DMS 273 treated with DMSO at 0.1 percent for 48 hours (cell line): ENCODE data around the gene CEACAM19.
"Not testable (repeated sequence)": the region's sequence is repeated elsewhere in the genome, so short reads cannot be mapped to it uniquely, and the experiment has no call there.

Experiments used
- DNase-seq: peaks from one replicate; lab custom pipeline; 2025; lab: John Stamatoyannopoulos, UW

Gene CEACAM19

DNA sequence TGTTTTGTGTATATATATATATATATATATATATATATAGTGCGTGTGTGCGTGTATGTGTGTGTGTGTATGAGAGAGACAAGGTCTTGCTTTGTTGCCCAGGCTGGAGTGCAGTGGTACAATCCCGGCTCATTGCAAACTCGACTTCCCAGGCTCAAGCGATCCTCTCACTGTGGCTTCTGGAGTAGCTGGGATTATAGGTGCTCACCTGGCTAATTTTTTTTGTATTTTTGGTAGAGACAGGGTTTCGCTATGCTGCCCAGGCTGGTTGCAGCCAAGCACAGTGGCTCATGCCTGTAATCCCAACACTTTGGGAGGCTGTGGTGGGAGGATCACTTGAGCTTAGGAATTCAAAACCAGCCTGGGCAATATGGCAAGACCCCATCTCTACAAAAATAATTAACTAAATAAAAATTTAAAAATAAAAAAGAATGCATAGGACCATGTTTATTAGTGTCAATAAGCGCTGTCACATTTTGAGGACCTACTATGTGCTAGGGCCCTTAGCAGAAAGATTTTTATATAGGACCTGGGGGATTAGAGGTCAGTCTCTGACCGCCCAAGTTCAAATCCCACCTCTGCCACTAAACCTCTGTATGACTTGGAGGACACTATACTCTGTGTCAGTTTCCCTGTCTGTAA is 25.8 kb upstream of the CEACAM19 start:
- no peak for DNase-seq

DNA sequence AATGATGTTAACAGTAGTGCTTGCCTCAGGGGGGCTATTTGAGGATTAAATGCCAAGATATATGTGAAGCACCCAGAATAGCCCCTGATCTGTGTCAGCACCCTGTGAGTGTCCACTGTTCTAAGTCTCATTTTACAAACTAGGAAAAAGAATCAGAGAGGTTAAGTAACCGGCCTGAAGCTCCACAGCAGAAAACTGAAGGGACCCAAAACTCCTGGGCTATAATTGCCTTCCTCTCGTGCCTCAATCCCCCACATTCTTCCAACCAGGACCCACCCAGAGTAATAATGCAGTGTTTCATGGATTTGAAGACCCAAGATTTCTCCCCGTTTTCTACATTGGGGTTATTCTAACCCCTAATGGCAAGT is 25.2 kb upstream of the CEACAM19 start:
- no peak for DNase-seq

DNA sequence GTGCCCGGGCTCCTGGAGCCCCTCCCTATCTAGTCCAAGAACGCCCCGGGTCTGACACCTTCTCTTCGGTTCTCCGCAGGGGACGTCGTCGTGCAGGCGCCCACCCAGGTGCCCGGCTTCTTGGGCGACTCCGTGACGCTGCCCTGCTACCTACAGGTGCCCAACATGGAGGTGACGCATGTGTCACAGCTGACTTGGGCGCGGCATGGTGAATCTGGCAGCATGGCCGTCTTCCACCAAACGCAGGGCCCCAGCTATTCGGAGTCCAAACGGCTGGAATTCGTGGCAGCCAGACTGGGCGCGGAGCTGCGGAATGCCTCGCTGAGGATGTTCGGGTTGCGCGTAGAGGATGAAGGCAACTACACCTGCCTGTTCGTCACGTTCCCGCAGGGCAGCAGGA is 24.1 kb upstream of the CEACAM19 start:
- DNase-seq, result no peak

DNA sequence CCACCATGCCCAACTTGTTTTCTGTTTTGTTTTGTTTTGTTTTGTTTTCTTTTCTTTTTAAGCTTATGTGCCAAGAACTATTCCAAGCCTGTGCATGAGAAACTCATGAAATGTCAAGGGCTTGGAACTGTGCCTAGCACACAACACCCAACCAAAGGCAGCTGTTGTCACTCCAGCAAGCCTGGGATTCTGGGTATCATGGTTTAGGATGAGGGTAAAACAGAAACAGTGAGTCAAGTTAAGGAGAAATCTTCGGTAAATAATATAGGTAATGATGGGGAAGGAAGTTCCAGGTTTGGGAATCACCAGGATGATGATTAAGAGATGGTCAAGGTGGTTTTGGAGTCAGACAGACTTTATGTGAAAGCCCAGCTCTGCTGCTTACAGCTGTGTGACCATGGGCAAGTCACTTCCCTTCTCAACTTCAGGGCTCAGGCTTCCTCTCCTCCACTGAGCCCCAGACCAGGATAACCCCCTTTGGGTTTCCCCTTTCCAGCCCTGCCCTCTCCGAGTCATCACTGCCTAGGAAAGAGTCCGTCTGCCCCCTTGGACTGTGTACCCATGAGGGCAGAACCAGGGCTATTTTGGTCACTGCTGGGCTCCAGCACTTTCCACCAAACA is 22.5 kb upstream of the CEACAM19 start:
- DNase-seq, result no peak

DNA sequence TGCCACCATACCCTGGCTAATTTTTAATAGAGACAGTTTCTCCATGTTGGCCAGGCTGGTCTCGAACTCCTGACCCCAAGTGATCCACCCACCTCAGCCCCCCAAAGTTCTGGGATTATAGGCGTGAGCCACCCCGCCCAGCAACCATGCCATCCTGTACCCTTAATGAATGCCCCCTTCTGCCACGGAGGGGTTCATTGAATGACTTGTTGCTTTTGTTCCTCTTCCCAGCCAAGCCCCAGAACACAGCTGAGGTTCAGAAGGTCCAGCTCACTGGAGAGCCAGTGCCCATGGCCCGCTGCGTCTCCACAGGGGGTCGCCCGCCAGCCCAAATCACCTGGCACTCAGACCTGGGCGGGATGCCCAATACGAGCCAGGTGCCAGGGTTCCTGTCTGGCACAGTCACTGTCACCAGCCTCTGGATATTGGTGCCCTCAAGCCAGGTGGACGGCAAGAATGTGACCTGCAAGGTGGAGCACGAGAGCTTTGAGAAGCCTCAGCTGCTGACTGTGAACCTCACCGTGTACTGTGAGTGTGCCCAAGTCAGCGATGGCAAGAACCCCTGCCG is 21.6 kb upstream of the CEACAM19 start:
- DNase-seq, result no peak

DNA sequence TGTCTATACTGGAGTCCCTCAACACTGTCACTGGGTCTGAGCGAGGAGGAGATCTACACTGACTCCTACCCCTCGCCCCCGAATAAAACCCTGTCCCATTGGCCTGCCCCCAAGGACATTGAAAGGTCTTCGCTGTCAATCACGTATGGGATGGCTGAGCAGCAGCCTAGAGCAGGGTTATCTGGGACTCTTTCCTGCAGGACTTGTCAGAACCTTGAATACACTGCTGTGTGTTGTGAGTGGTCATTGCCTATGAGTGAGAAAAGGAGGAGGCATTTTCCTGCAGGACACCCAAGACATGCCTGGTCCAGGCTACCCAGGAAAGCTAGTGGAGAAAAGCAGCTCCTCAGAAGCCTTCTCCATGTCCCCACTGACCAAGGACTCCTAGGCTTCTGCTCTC is 17.9 kb upstream of the CEACAM19 start:
- DNase-seq, result no peak

DNA sequence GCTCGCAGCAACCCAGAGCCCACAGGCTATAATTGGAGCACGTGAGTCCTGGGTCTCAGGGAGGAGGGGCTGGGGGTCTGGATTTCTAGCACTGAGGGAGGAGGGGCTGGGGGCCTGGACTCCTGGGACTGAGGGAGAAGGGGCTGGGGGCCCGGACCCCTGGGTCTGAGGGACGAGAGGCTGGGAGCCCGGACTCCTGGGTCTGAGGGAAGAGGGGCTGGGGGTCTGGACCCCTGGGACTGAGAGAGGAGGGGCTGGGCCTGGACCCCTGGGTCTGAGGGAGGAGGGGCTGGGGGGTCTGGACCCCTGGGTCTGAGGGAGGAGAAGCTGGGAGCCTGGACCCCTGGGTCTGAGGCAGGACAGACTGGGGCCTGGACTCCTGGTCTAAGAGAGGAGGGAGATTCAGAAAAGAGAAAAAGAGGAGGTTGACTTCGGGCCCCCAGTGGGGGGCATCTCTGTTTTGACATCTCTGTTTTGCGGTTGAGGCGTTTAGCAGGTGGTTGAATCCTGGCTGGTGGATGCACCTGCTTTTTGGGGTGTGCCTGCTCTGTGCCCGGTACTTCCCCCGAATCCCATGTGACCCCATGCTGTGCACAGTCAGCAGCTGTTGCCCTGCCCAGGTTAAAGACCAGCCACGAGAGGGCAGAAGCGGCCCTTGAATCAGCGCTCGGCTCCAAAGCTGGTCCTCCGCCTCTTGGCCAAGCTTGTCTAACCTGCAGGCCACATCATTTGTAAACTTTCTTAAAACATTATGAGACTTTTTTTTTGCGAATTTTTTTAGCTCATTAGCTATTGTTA is 17.1 kb upstream of the CEACAM19 start:
- DNase-seq, result no peak

DNA sequence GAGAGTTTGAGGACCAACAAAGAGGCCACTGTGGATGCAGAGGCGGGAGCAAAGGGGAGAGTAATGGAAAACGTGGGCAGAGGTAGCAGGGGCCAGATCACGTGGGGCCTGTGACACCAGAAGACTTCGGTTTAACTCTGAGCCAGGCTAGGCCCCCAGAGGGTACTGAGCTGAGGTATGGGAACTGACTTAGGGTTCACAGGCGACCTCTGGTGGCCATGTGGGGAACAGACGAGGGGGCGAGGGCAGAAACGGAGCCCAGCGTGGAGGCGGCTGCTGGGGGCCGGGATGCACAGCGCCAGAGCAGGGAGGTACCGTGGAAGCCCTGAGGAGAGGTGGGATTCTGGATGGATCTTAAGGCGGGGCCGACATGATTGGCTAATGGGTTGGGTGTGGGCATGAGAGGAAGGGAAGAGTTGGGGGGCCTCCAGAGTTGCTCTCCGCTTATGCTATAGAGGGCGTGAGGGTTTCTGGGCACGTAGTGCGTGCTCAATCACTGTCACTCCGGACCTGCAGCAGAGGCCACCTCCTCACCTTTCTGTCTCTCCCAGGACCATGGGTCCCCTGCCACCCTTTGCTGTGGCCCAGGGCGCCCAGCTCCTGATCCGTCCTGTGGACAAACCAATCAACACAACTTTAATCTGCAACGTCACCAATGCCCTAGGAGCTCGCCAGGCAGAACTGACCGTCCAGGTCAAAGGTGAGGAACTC is 13.9 kb upstream of the CEACAM19 start:
- no peak for DNase-seq

DNA sequence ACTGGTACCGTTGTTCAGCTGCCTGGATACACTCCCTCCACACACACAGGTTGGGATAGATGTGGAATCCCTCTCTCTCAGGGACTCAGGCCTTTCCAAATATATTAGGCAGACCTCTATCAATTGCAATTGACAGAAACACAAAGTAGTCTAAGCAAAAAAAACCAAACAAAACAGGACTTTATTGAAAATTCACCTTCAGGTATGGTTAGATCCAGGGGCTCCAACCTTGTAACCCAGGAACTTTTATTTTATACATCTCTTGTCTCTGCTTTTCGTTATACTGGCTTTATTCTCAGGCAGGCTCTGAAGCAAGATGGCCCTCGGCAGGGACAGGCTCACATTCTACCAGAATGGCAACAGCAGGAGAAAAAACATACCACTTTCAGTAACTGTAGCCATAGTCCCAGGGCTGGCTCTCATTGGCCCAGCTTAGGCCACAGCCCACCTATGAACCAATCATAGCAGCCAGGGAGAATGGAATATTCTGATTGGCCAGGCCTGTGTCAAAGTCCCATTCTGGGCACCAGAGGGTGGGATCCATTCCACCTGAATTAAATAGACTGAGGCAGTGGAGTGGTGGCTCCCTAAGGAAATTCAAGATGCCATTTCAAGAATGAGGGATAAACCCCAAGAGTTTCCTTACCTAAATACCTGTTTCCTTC is 13.1 kb upstream of the CEACAM19 start:
- DNase-seq, result no peak

DNA sequence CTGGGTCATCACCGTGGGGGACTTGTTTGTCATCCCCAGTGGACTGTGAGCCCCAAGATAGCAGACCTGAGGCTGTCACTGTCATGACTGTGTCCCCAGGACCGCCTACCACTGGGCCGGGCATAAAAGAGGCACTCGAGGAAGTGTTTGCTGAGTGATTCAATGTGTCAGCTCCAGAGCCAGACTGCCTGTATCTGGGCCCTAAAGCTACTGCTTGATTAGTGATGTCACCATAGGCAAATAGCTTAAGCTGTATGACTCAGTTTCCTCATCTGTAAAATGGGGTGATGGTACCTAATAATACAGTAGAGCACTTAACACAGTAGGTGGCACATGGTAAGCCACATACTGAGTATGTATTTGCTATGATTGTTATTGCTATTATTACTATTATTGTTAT is 11.2 kb upstream of the CEACAM19 start:
- no peak for DNase-seq

DNA sequence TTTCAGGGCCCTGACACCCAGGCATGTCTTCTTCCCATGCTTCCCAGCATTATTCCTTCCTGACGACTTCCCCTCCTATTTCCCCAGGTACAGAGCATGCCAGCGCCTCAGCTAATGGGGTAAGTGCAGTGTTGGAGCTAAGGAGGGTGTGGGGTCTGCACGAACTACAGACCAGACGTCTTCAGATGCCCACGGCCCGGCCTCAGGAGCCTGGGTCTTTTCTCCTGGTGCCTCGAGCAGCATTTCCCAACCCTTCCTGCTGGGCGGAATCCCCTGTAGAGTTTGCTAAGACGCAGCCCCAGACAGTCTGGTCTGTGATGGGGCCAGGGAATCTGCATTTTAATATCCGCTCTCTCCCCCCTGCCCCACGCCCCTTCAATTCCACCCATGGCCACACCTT is 10.1 kb upstream of the CEACAM19 start:
- no peak for DNase-seq

DNA sequence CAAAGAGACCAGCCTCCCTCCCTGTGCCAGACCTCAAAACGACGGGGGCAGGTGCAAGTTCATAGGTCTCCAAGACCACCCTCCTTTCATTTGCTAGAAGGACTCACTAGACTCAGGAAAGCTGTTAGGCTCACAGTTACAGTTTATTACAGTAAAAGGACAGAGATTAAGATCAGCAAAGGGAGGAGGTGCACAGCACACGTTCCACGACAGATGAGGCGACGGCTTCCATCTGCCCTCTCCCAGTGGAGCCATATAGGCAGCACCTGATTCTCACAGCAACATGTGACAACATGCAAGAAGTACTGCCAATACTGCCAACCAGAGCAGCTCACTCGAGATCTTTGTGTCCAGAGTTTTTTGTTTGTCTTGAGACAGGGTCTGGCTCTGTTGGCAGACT is 9.4 kb upstream of the CEACAM19 start:
- DNase-seq, result no peak

DNA sequence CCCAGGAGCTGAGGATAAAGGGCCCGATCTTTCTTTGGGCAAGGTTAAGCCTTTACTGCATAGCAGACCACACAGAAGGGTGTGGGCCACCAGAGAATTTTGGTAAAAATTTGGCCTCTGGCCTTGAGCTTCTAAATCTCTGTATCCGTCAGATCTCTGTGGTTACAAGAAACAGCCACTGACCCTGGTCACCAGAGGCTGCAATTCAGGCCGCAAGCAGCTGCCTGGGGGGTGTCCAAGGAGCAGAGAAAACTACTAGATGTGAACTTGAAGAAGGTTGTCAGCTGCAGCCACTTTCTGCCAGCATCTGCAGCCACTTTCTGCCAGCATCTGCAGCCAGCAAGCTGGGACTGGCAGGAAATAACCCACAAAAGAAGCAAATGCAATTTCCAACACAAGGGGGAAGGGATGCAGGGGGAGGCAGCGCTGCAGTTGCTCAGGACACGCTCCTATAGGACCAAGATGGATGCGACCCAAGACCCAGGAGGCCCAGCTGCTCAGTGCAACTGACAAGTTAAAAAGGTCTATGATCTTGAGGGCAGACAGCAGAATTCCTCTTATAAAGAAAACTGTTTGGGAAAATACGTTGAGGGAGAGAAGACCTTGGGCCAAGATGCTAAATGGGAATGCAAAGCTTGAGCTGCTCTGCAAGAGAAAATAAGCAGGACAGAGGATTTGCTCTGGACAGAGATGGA is 8.4 kb upstream of the CEACAM19 start:
- no peak for DNase-seq

DNA sequence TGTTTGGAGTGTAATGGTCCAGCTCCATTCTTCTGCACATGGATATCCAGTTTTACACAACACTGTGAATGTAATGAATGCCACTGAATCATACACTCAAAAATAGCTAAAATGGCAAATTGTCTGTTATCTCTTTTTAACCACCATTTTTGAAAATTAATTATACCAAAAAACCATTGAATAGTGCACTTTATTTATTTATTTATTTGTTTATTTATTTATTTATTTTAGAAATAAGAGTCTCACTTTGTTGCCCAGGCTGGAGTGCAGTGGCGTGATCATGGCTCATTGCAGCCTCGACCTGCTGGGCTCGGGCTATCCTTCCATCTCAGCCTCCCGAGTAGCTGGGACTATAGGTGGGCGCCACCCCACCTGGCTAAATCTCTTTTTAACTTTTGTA is 7.3 kb upstream of the CEACAM19 start:
- no peak for DNase-seq

DNA sequence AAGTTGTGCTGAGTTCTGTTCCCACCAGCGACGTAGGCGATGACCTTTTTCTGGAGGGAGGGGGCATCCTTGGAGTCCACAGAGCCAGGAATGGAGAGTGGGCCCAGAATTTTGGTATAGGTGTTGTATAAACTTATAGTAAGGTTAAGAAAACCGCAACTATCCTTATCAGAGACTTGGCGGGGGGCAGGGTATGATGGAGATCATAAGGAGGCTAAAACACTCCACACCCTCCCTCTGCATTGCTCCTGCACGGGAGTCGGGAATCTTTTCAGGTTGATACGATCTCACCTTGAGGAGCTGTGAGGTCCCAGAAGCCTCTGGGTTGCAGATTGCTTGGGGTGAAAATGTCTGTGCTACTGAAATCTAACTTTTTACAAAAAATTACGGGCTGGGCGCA is 6.3 kb upstream of the CEACAM19 start:
- no peak for DNase-seq

DNA sequence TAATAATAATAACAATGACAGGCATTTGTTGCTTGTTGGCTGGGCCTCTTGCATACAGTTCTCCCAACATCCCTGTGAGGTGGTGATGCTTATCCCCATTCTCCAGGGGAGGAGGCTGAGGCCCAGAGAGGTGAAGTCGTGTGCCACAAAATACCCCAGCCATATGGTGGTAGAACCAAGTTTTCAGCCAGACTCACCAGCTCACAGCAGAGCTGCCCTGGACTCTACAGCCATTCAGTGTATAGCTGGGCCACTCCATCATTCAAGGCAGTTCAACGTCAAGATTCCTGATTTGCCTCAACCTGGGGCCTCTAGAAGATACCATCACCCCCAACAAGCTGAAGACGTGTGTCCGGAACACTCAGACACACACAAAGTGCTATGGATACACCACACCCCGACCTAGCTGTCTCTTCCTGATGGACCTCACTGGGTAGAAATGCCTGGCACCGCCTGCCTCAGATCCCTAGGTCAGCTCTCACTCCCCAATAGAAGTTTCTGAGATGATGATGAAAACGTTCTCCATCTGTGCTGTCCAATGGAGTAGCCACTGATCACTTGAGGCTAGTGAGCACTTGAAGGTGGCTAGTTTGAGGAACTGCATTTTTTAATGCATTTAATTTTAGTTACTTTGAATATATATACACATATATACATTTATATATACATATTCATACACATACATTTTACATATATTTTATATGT is 4.3 kb upstream of the CEACAM19 start:
- DNase-seq, result no peak

DNA sequence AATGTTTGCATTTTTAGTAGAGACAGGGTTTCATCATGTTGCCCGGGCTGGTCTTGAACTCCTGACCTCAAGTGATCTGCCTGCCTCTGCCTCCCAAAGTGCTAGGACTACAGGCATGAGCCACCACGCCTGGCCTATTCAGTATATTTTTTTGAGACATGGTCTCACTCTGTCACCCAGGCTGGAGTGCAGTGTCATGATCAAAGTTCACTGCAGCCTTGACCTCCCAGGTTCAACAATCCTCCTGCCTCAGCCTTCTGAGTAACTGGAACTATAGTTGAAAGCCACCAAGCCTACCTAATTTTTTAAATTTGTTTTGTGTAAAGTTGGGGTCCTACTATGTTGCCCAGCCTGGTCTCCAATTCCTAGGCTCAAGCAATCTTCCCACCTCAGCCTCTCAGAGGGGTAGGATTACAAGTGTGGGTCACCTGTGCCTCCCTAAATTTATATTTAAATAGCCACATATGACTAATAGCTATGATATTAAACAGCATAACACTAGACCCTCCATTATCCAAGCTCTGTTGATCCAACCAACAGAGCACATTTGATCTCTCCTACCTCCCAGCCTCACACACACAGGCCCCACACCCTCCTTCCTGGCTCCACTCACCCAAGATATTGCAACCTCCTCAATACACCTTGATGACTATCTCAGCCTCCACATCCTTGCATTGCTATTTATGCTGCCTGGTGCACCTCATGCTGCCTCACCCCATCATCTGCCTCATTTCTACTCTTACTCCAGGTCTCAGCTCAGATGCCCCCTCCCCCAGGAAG is 2.1 kb upstream of the CEACAM19 start:
- no peak for DNase-seq

DNA sequence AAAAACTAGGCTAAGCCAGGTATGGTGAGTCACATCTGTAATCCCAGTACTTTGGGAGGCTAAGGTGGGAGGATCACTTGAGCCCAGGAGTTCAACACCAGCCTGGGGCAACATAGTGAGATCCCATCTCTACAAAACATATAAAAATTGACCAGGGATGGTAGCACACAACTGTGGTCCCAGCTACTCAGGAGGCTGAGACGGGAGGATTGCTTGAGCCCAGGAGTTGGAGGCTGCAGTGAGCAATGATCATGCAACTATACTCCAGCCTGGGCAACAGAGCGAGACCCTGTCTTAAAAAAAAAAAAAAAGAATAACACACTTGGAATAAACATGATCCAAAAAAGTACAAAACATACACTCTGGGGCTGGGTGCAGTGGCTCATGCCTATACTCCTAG is 1.3 kb upstream of the CEACAM19 start:
- not testable (repeated sequence) for DNase-seq

DNA sequence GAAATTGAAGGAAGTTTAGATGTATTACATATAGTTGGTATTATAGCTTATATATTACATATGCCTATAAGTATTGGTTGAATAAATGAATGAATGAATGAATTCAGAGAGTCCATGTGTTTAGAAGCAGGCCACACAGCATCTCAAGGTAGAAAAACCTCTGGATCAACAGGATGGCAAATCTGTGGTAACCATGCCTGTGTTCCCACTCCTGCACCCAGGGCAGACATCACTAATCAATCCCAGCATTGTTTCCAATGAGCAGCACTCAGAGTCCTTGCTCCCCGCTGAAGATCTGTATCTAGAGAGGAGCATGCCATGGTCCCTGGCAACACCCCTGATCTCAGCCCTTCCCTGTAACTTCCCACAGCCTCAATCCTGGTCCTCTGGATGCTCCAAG is 944 bp downstream of the CEACAM19 start:
- DNase-seq, result no peak

DNA sequence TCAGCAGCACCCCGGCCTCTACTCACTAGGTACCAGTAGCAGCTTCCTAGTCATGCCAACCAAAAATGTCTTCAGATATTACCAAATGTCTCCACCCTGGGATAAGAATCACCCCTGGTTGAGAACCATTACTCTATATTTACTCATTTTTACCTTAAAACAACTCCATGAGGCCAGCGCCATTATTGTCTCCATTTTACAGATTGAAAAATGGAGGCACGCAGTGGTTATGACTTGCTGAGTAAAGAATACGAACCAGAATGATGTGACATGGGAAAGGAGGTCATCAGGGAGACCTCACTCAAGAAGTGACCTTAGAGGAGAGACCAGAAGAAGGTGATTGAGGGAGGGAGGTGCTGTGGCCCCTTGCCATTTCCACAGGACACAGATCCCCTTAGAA is 2.2 kb downstream of the CEACAM19 start:
- DNase-seq, result no peak
